ENCODE results near the gene HCFC1. TPM values are rescaled to one million over a fixed set of nuclear protein-coding genes. Genes with fewer than 3 reads are reported as not detected.
"Not testable (repeated sequence)": the region's sequence is repeated elsewhere in the genome, so short reads cannot be mapped to it uniquely, and the experiment has no call there.

The HCFC1 gene
- total RNA-seq, 1 experiment from 2014 or later: 9.5 TPM

GRCh38 chrX:154011376-154012335 lies 40.0 kb upstream of the HCFC1 start:
- no peak for DNase-seq (ENCODE audit: low read depth)

GRCh38 chrX:154010330-154011087 lies 38.9 kb upstream of the HCFC1 start:
- in situ Hi-C loops (cut with HindIII; ENCODE audit: low pct_unique_long_range_greater_than_20kb, low sequenced_read_pairs): no loop called here
- no peak for DNase-seq (ENCODE audit: low read depth)

More at GRCh38 chrX:154011376-154012335, 40.0 kb upstream of the HCFC1 start:
- in situ Hi-C loops (cut with HindIII; ENCODE audit: low pct_unique_long_range_greater_than_20kb, low sequenced_read_pairs): no loop called here

- in situ Hi-C loops (cut with HindIII; ENCODE audit: low pct_unique_long_range_greater_than_20kb, low sequenced_read_pairs): no loop called here
- no peak for DNase-seq (ENCODE audit: low read depth)
These were observed 36.9 kb upstream of the HCFC1 start for GRCh38 chrX:154008521-154008920.

GRCh38 chrX:154006947-154007346 lies 35.3 kb upstream of the HCFC1 start:
- in situ Hi-C loops (cut with HindIII; ENCODE audit: low pct_unique_long_range_greater_than_20kb, low sequenced_read_pairs): no loop called here
- DNase-seq (ENCODE audit: low read depth): no peak

DNA sequence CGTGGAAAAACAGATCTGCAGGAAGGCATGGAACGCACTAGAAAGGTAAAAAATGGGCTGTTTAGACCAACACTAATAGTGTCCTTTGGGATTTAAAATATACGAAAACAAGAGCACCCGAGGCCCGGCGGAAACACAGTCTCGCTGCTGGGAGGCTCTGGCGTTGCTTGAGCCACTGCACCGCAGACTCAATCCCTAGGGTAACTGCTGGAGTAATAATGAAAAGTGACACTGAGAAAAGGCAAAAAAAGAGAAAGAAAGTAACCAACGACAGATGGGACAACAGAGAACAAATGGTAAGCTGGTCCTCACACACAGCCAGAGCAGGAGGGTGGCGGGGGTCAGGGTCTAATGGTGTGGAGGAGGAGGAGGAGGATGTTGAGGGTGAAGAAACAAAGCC lies 32.7 kb upstream of the HCFC1 start:
- in situ Hi-C loops (cut with HindIII; ENCODE audit: low pct_unique_long_range_greater_than_20kb, low sequenced_read_pairs): no loop called here
- no peak for DNase-seq (ENCODE audit: low read depth)

- in situ Hi-C loops (cut with HindIII; ENCODE audit: low pct_unique_long_range_greater_than_20kb, low sequenced_read_pairs): no loop called here
- DNase-seq (ENCODE audit: low read depth): peak; percentile 38
These were observed 30.6 kb upstream of the HCFC1 start for GRCh38 chrX:154002215-154002719.

DNA sequence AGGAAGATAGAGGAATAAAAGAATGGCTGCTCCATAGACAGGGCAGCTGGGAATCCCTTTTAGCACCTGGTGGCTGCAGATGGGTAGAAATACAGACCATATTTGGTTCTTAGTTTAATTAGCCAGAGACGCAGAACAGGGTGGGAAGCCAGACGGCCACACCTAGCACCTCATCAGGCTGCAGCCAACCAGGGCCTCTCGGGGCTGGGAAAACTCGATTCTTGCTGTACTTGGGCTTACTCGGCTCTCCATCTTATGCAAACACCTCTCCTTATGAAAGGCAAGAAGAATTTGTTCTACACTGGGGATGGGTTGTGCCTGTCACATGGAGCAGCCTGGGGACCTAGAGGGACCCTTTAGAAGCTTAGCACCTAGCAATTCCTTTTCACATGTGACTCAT lies 28.4 kb upstream of the HCFC1 start:
- in situ Hi-C loops (cut with HindIII; ENCODE audit: low pct_unique_long_range_greater_than_20kb, low sequenced_read_pairs): no loop called here
- no peak for DNase-seq (ENCODE audit: low read depth)

GRCh38 chrX:153999359-154000037 lies 27.9 kb upstream of the HCFC1 start:
- in situ Hi-C loops (cut with HindIII; ENCODE audit: low pct_unique_long_range_greater_than_20kb, low sequenced_read_pairs): no loop called here
- no peak for DNase-seq (ENCODE audit: low read depth)

DNA sequence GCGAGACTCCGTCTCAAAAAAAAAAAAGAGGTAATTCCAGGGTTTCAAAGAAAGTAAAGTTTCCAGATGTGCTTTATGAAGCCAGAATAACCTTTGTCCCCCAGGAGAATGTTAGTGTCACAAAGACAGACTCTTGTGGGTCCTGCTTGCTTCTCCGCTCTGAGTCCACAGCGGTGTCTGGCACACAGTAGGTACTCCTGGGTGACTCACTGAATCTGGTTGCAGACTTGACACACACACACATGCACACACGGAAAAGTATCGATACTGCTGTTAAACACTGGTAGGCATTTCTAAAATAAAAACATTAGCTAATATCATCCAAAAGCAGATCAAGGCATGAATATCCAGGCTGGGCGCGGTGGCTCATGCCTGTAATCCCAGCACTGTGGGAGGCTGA lies 23.9 kb upstream of the HCFC1 start:
- DNase-seq (ENCODE audit: low read depth): no peak
- in situ Hi-C loops (cut with HindIII; ENCODE audit: low pct_unique_long_range_greater_than_20kb, low sequenced_read_pairs): no loop called here

DNA sequence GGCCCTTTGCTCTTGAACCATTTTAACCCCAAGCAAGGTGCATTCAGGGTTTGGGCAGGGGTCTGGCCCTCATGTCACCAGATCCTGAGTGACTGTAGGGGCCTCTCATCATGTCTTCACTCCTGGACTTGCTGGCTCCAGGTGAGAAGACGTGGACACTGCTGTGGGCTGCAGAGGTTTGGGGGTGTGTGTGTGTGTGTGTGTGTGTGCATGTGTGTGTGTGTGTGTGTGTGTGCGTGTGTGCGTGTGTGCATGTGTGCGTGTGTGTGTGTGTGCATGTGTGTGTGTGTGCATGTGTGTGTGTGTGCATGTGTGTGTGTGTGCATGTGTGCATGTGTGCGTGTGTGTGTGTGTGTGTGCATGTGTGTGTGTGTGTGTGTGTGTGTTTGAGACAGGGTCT lies 22.8 kb upstream of the HCFC1 start:
- in situ Hi-C loops (cut with HindIII; ENCODE audit: low pct_unique_long_range_greater_than_20kb, low sequenced_read_pairs): not testable (repeated sequence)

DNA sequence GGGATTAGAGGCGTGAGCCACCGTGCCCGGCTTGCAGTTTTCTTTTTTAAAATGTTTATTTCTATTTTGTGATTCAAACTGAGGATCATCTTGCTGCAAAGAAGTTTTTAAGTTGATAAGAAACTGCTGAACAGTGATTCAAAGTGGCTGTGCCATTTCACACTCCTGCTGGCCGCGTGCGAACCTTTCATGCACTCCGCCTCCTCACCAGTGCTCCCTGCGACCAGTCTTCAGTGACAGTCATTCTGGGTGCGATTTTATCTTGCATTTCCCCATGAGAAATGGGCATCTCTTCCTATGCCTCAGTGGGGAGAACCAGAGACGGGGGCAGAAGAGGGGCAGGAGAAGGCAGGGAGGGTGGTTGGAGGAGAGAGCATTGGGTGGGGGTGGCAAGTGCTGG lies 22.4 kb upstream of the HCFC1 start:
- DNase-seq (ENCODE audit: low read depth): no peak
- in situ Hi-C loops (cut with HindIII; ENCODE audit: low pct_unique_long_range_greater_than_20kb, low sequenced_read_pairs): no loop called here

More for the DNA sequence above, 22.8 kb upstream of the HCFC1 start:
- not testable (repeated sequence) for DNase-seq (ENCODE audit: low read depth)

- in situ Hi-C loops (cut with HindIII; ENCODE audit: low pct_unique_long_range_greater_than_20kb, low sequenced_read_pairs): no loop called here
- no peak for DNase-seq (ENCODE audit: low read depth)
These were observed 21.5 kb upstream of the HCFC1 start for GRCh38 chrX:153993079-153993478.

- in situ Hi-C loops (cut with HindIII; ENCODE audit: low pct_unique_long_range_greater_than_20kb, low sequenced_read_pairs): no loop called here
- DNase-seq (ENCODE audit: low read depth): no peak
These were observed 20.6 kb upstream of the HCFC1 start for GRCh38 chrX:153992180-153992579.

GRCh38 chrX:153991013-153991580 lies 19.5 kb upstream of the HCFC1 start:
- in situ Hi-C loops (cut with HindIII; ENCODE audit: low pct_unique_long_range_greater_than_20kb, low sequenced_read_pairs): no loop called here
- no peak for DNase-seq (ENCODE audit: low read depth)

DNA sequence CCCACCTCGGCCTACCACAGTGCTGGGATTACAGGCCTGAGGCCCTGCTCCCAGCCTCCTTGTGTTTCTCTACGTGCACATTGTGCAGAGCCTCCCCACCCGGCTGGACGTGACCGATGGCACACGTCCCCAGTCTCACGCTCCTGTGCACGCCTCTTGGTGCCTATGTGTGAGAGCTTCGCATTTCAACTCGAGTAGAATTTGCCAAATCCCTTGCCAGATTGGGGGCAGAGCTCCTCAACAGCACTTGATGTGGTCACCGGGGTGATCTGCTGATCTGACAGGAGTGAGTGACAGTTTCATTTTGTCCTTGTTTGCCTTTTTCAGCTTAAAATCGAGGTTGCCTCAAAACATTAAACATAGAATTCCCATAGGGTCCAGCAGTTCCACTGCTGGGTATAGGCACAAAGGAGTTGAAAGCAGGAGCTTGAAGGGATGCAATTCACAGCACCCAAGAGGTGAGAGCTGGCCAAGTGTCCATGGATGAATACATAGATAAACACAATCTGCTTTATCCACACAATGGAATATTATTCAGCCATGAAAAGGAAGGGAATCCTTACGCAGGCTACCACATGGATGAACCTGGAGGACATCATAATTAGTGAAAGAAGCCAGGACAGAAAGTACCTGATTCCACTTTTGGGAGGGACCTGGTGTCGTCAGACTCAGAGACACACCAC lies 18.5 kb upstream of the HCFC1 start:
- in situ Hi-C loops (cut with HindIII; ENCODE audit: low pct_unique_long_range_greater_than_20kb, low sequenced_read_pairs): no loop called here
- no peak for DNase-seq (ENCODE audit: low read depth)

- no peak for DNase-seq (ENCODE audit: low read depth)
- in situ Hi-C loops (cut with HindIII; ENCODE audit: low pct_unique_long_range_greater_than_20kb, low sequenced_read_pairs): no loop called here
These were observed 16.9 kb upstream of the HCFC1 start for GRCh38 chrX:153988493-153988892.

GRCh38 chrX:153984351-153985178 lies 12.9 kb upstream of the HCFC1 start:
- DNase-seq (ENCODE audit: low read depth): no peak
- in situ Hi-C loops (cut with HindIII; ENCODE audit: low pct_unique_long_range_greater_than_20kb, low sequenced_read_pairs): no loop called here

Data from Caki2 (cell line).